ENCODE data around the gene KIF27.
"Not testable (repeated sequence)": the region's sequence is repeated elsewhere in the genome, so short reads cannot be mapped to it uniquely, and the experiment has no call there.

Gene KIF27

DNA sequence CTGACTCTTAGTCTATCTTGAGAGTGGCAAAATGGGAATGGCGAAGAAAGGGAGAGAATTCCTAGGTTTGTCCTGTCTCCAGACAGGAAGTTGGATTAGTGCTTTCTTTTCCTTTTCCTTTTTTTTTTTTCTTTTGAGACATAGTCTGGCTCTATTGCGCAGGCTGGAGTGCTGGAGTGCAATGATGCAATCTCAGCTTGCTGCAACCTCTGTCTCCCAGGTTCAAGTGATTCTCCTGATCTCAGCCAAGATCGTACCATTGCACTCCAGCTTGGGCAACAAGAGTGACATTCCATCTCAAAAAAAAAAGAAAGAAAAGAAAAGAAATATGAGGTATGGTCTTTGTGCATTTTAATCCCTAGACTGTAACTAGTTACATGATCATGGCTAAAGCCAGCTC lies 12.6 kb upstream of the KIF27 start:
- DNase-seq (ENCODE audit: low read depth): no peak

DNA sequence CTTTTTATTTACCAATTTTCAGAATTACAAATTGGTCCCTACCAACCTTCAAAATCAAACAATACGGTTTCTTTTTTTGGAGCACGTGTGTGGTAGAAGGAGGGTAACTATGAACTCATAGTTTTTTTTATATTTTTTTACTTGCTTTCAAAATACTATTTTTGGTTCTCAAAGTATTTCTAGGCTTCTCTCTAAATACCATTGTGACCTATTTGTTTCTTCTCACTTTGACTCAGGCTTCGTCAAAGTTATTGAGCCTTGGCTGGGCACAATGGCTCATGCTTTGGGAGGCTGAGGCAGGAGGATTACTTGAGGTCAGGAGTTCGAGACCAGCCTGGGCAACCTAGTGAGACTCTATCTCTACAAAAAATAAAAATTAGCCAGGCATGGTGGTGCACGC lies 11.6 kb upstream of the KIF27 start:
- no peak for DNase-seq (ENCODE audit: low read depth)

DNA sequence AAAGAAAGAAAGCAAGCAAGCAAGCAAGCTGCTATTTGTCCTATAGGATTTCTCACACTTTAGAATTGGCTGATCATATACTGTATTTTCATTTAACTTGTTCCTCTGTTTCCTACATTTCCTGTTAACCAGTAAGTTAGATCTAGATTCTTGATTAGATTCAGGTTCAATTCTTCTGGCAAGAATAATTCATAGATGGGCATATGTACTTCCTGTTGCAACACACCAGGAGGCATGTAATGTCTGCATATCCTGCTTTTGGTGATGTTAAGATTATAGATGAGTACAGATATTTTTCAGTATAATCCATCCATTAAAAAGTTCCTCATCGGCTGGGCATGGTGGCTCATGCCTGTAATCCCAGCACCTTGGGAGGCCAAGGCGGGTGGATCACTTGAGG lies 10.8 kb upstream of the KIF27 start:
- DNase-seq (ENCODE audit: low read depth): no peak

DNA sequence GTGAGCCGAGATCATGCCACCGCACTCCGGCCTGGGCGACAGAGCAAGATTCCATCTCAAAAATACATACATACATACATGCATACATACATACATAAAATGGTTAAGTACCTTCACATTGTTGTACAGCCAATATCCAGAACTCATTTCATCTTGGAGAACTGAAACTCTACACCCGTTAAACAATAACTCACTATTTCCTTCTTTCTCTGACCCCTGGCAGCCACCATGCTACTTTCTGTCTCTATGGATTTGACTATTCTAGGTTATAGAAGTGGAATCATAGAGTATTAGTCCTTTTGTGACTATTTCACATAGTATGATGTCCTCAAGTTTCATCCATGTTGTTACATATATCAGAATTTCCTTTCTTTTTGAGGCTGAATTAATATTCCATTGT lies 9.6 kb upstream of the KIF27 start:
- DNase-seq (ENCODE audit: low read depth): no peak

DNA sequence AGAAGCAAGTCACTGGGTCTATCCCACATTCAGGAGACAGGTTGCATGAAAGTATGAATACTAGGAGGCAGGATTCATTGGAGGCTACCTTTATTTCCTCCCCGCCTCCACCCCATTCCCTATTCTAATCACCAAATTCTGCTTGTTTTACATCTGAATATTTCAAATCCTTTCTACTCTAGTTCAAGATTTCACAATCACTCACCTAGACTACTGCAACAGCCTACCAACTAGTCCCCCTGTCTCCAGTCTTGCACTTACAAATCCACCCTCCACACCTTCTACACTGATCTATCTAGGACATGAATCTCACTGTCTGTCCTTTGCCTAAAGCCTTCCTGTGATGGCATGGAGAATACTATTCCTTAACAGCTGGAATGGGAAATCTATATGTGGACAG lies 6.4 kb upstream of the KIF27 start:
- no peak for DNase-seq (ENCODE audit: low read depth)

DNA sequence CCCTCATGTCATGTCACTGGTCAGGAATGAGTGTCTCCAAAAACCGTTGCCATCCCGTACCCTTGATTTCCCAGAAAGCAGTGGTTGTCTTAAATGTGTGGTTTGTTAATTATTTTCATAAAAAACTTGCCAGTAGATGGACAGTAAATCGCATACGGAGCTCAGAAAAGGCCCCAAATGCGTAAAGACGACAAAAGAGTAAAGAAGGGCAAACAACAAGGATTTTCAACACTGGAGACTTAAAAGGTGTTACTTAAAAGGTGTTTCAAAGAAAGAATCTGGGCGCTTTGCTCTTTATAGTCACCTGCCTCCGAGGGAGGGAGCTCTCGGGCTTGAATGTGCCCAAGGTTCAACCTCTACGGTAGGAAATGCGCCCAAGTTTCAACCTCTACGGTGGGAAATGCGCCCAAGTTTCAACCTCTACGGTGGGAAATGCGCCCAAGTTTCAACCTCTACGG lies 734 bp downstream of the KIF27 start:
- peak; percentile 16 for DNase-seq (ENCODE audit: low read depth)

DNA sequence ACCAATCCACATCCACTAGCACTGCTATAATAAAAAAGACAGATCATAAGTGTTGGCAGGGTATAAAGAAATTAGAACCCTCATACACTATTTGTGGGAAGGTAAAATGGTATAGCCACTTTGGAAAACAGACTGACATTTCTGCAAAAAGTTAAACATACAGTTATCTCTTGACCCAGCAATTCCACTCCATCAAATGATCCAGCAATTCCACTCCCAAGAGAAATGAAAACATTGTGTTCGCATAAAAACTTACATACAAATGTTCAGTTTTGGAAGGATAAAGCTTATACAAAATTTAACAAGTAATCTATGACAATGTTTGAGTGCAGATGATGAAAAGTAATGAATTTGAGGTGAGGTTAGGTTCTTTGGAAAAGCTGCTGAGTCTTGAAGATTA lies 2.1 kb downstream of the KIF27 start:
- DNase-seq (ENCODE audit: low read depth): no peak

DNA sequence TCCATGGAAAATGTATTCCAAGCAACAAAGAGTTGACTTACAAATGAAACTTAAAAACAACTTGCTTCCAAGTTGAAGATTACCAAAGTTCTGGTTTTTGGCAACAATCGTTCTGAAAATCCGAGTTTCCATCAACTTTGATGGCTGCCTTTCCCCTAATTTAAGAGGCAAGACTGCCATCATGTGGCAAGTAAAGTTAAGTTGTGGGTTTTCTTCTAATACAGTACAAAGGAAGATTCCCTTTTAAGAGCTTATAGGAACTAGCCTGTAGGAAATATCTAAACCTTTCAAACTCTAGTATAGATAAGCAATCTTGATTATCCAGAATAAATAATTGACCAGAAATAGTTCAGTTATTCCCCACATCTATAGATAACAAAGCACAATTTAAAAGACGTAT lies 9.0 kb downstream of the KIF27 start:
- not testable (repeated sequence) for DNase-seq (ENCODE audit: low read depth)

DNA sequence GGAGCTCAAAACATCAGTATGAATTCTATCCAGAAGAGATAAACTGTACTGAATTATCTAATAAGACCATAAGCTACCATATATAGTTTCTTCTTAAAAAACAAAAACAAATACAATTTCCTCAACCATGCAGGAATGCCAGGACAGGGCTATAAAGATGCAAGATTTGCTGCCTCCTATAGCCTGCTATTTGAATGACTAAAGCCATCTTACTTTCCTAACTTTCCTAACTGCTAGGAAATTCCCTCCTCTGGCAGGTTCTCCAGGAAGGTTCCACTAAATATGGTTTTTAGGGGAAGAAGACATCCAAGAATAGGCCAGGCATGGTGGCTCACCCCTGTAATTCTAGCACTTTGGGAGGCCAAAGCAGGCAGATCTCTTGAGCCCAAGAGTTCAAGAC lies 15.1 kb downstream of the KIF27 start:
- DNase-seq (ENCODE audit: low read depth): no peak

DNA sequence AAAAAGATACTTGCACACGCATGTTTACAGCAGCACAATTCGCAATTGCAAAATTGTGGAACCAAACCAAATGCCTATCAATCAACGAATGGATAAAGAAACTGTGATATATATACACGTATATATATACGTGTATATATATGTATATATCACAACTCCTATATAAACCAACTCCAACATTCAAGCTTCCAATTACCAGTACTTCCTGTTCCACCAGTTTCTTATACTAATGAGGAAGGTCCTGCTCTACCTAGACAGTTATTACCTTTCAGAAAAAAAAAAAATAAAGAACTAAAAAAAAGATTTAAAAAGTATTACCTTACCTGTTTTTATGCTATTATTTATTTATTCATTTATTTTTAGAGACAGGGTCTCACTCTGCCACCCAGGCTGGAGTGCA lies 20.6 kb downstream of the KIF27 start:
- not testable (repeated sequence) for DNase-seq (ENCODE audit: low read depth)

DNA sequence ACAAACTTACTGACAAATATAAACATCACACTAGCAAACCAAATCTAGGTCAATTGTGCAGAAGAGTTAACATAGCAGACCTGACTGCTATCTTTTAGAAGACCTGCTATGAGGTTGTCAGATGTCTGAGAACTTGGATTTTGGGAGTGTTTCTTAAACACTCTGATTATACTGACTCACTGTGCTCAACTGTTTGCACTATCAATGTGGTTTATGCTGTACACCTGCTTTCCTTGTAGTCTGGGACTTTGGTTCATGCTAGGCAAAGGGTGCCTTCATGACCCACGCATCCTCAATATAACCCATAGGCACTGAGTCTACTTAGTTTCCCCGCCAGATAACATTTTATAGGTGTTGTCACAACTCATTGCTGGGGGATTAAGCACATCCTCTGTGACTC lies 26.9 kb downstream of the KIF27 start:
- DNase-seq (ENCODE audit: low read depth): not testable (repeated sequence)

DNA sequence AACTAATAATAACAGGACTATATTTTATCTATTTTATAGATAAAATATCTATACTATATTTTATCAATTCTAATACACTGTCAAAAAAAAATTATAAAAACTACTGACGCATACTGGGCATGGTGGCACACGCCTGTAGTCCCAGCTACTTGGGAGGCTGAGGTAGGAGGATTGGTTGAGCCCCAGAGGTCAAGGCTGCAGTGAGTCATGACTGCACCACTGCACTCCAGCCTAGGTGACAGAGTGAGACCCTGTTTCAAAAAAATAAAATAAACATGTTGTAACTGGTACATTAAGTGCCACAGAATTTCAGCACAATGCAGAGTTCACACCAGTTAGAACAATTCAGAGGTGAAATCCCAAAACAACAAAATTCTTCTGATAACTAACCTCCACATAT lies 34.7 kb downstream of the KIF27 start:
- not testable (repeated sequence) for DNase-seq (ENCODE audit: low read depth)

DNA sequence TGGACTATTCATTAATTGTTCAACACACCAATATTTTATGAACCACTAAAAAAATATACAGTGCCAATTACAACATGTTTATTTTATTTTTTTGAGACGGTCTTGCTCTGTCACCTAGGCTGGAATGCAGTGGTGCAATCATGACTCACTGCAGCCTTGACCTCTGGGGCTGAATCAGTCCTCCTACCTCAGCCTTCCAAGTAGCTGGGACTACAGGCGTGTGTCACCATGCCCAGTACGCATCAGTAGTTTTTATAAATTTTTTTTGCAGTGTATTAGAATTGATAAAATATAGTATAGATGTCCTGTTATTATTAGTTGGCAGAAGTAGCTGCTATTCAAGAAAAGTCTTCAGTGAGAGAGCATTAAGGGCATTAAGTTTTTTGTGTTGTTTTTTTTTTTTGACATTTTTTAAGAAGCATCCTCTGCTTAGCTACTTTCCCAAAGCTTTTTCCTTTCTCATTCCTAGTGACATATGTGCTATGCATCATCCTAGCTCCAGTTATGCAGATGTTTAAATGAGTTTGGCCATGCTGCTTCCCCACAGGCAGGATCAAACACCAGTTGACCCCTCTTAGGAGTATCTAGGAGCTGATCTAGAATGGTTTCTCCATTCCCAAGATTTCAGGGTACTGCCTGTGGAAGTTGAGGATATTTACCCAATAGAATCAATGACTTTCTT lies 35.5 kb downstream of the KIF27 start:
- peak; percentile 64 for DNase-seq (ENCODE audit: low read depth)

DNA sequence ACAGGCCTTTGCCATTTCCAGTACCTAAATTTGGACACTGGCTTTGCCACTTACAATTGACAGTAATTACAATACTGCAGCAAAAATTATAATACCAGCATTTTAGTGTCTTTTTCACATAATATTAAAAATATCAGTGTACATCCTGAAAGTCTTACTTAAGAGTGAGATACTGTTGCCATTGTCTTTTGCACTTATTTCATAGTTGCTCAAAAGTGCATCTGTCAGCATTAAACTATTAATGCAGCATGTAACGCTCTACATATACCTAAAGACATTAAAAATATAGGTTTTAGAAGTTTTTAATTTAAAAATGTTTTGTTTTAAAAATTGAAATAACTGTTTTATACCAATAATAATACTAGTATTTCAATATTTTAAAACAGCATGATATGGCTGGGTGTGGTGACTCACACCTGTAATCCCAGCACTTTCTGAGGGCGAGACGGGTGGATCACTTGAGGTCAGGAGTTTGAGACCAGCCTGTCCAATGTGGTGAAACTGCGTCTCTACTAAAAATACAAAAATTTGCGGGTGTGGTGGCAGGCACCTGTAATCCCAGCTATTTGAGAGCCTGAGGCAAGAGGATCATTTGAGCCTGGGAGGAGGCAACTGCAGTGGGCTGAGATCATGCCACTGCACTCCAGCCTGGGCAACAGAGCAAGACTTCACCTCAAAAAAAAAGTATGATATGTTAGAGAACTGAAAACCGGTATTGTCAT lies 39.4 kb downstream of the KIF27 start:
- not testable (repeated sequence) for DNase-seq (ENCODE audit: low read depth)

DNA sequence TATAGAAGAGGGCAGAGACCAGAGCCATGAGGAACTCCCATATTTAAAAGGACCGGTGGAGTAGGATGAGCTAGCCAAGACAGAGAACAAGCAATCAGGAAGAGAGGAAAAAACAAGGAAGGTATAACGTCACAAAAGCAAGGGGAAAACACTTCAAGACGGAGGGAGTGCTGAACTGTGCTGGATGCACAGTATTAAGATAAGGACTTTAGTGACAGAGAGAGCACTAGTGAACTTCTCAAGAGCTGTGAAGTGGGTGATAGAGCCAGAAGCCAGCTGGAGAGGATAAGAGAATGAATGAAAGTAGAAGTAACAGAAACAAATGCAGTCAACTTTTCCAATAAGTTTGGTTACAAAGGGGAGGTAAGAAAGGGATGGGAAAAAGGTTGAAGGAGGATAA lies 45.7 kb downstream of the KIF27 start:
- DNase-seq (ENCODE audit: low read depth): not testable (repeated sequence)

DNA sequence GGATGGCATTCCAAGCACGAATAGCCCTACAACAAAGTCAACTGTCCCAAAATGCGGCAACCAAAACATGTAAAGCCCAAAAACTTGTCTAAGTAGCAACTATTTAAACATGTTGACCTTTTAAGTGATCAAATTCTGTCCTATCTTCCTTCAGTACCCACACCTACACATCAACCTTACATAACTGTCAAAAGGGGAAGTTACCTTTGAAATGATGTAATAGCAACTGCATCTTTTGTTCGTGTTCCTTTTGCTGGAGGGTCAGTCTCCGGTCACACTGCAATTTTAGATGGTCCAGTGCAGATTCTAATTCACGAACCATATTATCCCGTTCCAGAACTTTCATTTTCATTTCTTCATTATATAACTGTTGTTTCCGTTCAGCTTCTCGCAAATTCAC lies 71.3 kb downstream of the KIF27 start:
- not testable (repeated sequence) for DNase-seq (ENCODE audit: low read depth)

DNA sequence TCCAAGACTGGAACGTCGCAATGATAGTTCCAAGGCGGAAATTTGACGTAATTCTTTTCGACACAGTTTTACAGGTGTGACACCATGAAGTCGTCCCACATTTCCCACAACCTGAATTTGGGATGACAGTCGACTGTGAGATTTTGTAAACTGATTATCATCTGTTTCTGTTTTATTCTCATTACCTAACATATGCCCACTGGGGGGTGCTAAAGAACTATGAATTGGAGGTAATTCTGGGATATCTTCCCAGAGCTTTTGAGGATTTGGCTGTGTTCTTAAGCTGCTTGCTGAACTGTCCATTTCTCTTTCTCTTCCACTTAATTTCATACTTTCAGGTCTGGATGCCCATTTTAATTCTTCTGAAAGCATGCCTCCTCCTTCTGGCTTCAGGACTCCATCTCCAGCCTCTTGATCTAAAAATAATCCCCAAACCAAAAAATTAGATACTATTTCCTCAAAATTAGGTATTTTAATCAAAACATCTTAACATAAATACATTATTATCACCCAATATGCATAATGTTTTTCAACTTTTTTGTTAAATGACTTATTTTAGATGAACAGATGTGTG lies 84.1 kb downstream of the KIF27 start:
- DNase-seq (ENCODE audit: low read depth): not testable (repeated sequence)

DNA sequence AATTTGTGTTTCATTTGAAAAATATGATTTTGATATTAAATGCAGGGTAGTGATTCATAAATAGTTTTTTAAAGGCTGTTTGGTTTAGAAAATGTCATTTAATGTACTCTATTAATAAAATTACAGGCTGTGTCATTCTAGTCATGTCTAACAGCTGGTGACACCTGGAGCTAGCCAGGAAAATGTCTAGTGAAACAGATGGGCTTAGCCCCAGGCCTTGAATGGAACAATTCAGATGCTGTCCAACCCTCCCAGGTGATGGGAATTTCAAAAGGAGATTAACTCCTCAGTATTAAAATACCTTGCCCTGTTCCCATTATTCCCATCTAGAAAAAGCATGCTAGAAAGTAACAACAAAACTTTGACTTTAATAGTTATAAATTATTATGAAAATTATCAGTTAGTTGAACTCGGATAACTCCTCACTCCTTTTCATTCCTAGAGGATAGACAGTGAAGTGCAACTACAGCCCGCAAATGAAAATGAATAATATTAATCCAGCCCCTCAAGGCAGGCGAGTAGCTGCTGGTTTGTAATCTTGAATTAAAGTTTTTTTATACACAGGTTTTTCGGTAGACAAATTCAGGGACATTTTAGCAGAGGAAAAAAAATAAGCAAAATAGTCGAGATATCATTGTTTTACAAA lies 90.7 kb downstream of the KIF27 start:
- not testable (repeated sequence) for DNase-seq (ENCODE audit: low read depth)

DNA sequence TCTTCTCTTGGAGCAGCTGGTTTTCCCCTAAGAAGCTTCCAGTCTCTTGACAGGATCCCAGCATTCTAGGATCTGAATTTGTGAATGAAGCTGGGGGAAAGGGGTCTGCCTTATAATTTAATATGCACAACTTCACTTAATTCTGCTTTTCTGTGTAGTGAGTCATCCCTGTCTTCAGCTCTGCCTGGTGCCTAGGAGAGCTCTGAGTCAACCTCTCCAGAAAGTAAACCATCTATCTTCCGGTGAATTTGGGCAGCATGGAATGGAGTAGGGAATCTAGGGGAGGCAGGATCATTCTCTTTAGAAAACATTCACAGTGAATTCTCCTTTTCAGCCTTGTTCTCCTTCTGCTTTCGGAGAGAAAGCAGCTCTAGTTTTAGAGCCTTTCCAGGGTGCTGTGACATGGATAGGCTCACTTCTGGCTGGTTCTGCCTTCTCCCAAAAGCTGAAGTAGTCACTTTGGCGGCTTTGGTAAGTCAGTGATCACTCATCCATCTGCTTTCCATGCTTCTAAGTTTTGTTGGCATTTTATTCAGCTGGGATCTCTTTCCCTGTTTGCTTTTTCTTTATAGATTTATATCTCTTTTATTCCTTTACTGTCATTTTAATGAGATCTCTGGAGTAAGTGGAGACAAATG lies 96.1 kb downstream of the KIF27 start:
- peak; percentile 17 for DNase-seq (ENCODE audit: low read depth)

DNA sequence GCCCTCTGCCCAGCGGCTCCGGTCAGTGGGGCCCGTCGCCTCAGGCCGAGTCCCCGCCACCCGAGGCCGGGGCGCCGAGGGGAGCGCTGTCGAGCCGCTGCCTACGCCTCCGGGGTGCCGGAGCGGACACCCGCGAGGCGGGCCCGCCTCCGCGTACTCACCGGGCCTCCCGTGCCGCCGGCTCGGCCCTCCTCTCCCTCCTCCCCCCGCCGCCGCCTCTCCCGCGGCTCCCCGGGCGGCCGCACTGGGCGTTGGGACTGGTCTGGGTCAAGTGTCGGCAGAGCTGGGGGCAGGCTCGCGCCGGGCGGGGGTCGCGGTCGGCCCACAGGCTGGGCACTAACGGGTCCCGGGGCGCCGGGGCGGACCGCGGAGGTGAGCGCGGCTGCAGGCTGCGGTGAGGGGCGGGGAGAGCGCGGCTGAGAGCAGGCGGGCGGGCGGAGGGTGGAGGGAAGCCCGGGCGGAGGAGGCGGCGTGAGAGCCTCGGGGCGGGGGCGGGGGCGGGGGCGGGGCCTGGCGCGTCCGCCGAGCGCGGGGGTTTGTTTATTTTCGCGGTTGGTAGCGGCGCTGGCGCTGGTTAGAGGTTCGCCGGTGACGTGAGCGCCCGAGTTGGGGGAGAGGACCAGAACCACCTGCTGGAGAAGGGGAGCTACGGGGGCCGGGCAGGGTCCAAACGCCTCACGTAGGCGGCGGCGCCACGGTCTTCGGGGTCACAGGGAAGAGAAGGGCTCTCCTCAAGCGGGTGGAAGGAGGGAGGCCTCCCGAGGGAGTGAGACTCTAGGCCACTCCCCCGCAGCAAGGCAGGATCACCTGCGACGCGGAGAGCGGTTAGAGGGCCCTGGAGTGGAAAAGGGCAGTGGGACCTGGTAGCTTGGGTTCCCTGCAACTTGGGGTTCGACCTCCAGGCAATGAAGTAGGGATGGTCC lies 103.6 kb downstream of the KIF27 start, which contains the start of gene GKAP1:
Gene GKAP1 (minus strand): TSS at position 414 of the 923 bp plus-strand sequence. CDS start 11,252 bp downstream, outside the sequence.
- peak; percentile 5 for DNase-seq (ENCODE audit: low read depth)

DNA sequence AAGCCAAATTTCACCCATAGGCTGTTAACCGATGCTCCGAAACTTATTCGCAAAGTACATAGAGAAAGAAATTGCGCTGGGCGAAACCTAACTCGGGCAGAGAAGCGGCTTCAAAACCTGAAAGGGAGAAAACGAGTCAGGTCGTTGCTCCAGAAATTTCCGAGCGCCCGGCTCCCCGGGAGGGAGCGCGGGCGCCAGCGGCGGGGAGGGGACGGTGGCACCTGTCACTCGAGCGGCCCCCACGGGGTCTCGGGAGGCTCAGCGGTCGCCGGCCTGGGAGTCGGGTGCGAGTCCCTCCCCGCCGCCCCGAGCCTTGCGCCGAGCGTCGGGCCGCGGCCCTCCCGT lies 104.2 kb downstream of the KIF27 start:
- DNase-seq (ENCODE audit: low read depth): not testable (repeated sequence)

Data from GM04504 (cell line).